OCI-LY1 (cell line): Measurements from ENCODE around the gene GOLPH3L.

Experiments used
- H2AFZ ChIP-seq: fragments of 200-600 bp; sonication (generic), shearing (Covaris generic); 2 replicates; pipeline ENCODE4 v1.6.0; 2014; ENCODE audit warnings: antibody characterized with exemption, mild to moderate bottlenecking, low read length
- H3F3A ChIP-seq: fragments of 200-600 bp; sonication (generic), shearing (Covaris generic); 2 replicates; pipeline ENCODE4 v1.6.0; 2014; ENCODE audit warnings: mild to moderate bottlenecking, antibody characterized with exemption, low read length, moderate library complexity; ENCODE audit not compliant: insufficient read depth
- H3K27ac ChIP-seq: fragments of 200-600 bp; sonication (generic); 2 replicates; pipeline ENCODE4 v1.5.1; 2014; ENCODE audit warnings: low read length, mixed run types, mild to moderate bottlenecking, low read depth; ENCODE audit not compliant: poor library complexity, severe bottlenecking
- H3K27me3 ChIP-seq: fragments of 200-600 bp; sonication (generic); 2 replicates; pipeline ENCODE4 v1.6.0; 2014; ENCODE audit warnings: antibody characterized with exemption, mild to moderate bottlenecking, low read length, moderate library complexity; ENCODE audit not compliant: insufficient read depth
- H3K36me3 ChIP-seq: fragments of 200-600 bp; sonication (generic); 2 replicates; pipeline ENCODE4 v1.6.1; 2014; ENCODE audit warnings: mild to moderate bottlenecking, antibody characterized with exemption, low read length, moderate library complexity, mixed read lengths; ENCODE audit not compliant: insufficient read depth
- H3K4me1 ChIP-seq: fragments of 200-600 bp; sonication (generic); 2 replicates; pipeline ENCODE4 v1.5.1; 2014; ENCODE audit warnings: mild to moderate bottlenecking, low read length, moderate library complexity; ENCODE audit not compliant: insufficient read depth, severe bottlenecking
- H3K4me2 ChIP-seq: fragments of 200-600 bp; sonication (generic), shearing (Covaris generic); 2 replicates; pipeline ENCODE4 v1.6.1; 2014; ENCODE audit warnings: low read length
- H3K4me3 ChIP-seq: fragments of 200-600 bp; sonication (generic); 2 replicates; pipeline ENCODE4 v1.5.1; 2014; ENCODE audit warnings: low read length, low read depth, mild to moderate bottlenecking, mixed read lengths; ENCODE audit not compliant: poor library complexity, severe bottlenecking
- H3K79me2 ChIP-seq: fragments of 200-600 bp; shearing (Covaris generic); 2 replicates; pipeline ENCODE4 v1.6.1; 2016; ENCODE audit warnings: mixed run types, low read length, mixed read lengths; ENCODE audit not compliant: insufficient read depth
- H3K9ac ChIP-seq: fragments of 200-600 bp; sonication (generic), shearing (Covaris generic); 2 replicates; pipeline ENCODE4 v1.6.1; 2014; ENCODE audit warnings: mild to moderate bottlenecking, low read length, mixed read lengths
- H3K9me2 ChIP-seq: fragments of 200-600 bp; sonication (generic), shearing (Covaris generic); 2 replicates; pipeline ENCODE4 v1.6.1; 2014; ENCODE audit warnings: low read depth, mild to moderate bottlenecking, low read length, mixed read lengths
- H3K9me3 ChIP-seq: fragments of 200-600 bp; shearing (Covaris generic); 2 replicates; pipeline ENCODE4 v1.6.1; 2014; ENCODE audit warnings: low read length, mixed read lengths
- H4K20me1 ChIP-seq: fragments of 200-600 bp; sonication (generic), shearing (Covaris generic); 2 replicates; pipeline ENCODE4 v1.6.0; 2016; ENCODE audit warnings: mild to moderate bottlenecking, low read length; ENCODE audit not compliant: insufficient read depth
- CTCF ChIP-seq: fragments of 200-600 bp; sonication (generic), shearing (Covaris generic); IDR thresholded peaks from 2 replicates; pipeline ENCODE4 v1.5.1; 2017; ENCODE audit warnings: mild to moderate bottlenecking, antibody characterized with exemption, low read length, moderate library complexity, mixed read lengths
- EZH2 ChIP-seq: fragments of 200-600 bp; sonication (generic), shearing (Covaris generic); IDR thresholded peaks from 2 replicates; pipeline ENCODE4 v1.8.0; 2017; ENCODE audit warnings: borderline replicate concordance, mixed run types, mild to moderate bottlenecking, antibody characterized with exemption, low read length, moderate library complexity, mixed read lengths

Gene GOLPH3L

GRCh38 chr1:150696590-150696989 lies 364 bp downstream of the GOLPH3L start:
- Histone ChIP-seq H3K27me3 (no peaks in the 10 kb centered on the region), H3K4me2 (peak overlapping the region; percentile 86), H3F3A (no peaks in the 10 kb centered on the region), H3K9me2 (no peaks in the 10 kb centered on the region), H3K9ac (peak overlapping the region; percentile 67), H3K79me2 (peaks cover 10% of the 10 kb centered on the region), H4K20me1 (no peaks in the 10 kb centered on the region), H3K9me3 (no peaks in the 10 kb centered on the region), H3K4me1 (peaks cover 24% of the 10 kb centered on the region), H2AFZ (no peak overlapping the region), H3K36me3 (peaks cover 36% of the 10 kb centered on the region), H3K27ac (peak overlapping the region; percentile 30), H3K4me3 (peak overlapping the region; percentile 77)
- TF ChIP-seq CTCF: no peak

DNA sequence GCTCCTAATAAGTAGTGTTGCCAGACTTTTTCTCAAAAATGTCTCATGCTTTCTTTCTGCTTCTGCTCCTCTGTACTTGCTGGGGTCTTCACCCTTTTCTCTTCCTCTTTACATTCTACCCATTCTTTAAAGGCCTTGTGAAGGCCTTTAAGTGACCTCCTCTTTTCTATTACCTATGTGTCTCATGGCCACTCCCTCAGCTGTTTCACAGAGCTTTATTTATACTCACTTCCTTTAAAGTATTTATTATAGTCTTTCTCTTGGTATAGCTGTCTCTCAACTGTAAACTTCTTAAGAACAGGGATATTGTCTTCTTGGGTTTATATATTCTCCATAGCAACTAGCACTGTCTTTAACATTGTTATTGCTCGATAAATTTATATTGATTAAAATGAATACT lies 792 bp downstream of the GOLPH3L start:
- Histone ChIP-seq H3K27me3 (no peaks in the 10 kb centered on the region), H4K20me1 (no peaks in the 10 kb centered on the region), H2AFZ (no peak overlapping the region), H3K36me3 (peaks cover 40% of the 10 kb centered on the region), H3K4me2 (peak overlapping the region; percentile 86), H3K79me2 (peaks cover 10% of the 10 kb centered on the region), H3K9ac (peak overlapping the region; percentile 60), H3K9me3 (no peaks in the 10 kb centered on the region), H3K4me3 (peak overlapping the region; percentile 77), H3K4me1 (peaks cover 24% of the 10 kb centered on the region), H3F3A (no peaks in the 10 kb centered on the region), H3K9me2 (no peaks in the 10 kb centered on the region), H3K27ac (peak overlapping the region; percentile 30)
- TF ChIP-seq CTCF: no peak
- TF ChIP-seq EZH2: no peak

GRCh38 chr1:150695561-150695960 lies 1.4 kb downstream of the GOLPH3L start:
- no peak overlapping the region for H3K27ac ChIP-seq
- H3K4me1 ChIP-seq: peaks cover 24% of the 10 kb centered on the region
- H2AFZ ChIP-seq: no peak overlapping the region
- peak overlapping the region; percentile 56 for H3K4me2 ChIP-seq
- H3K9me2 ChIP-seq: no peaks in the 10 kb centered on the region
- H3K36me3 ChIP-seq: peaks cover 41% of the 10 kb centered on the region
- peaks cover 10% of the 10 kb centered on the region for H3K79me2 ChIP-seq
- H3K9me3 ChIP-seq: no peaks in the 10 kb centered on the region
- H3K4me3 ChIP-seq: peak overlapping the region; percentile 28
- H3K9ac ChIP-seq: no peak overlapping the region
- no peaks in the 10 kb centered on the region for H3F3A ChIP-seq
- TF ChIP-seq CTCF (no peak), EZH2 (no peak)
- no peaks in the 10 kb centered on the region for H4K20me1 ChIP-seq
- no peaks in the 10 kb centered on the region for H3K27me3 ChIP-seq
